ENCODE results near the gene EVA1B.

DNA sequence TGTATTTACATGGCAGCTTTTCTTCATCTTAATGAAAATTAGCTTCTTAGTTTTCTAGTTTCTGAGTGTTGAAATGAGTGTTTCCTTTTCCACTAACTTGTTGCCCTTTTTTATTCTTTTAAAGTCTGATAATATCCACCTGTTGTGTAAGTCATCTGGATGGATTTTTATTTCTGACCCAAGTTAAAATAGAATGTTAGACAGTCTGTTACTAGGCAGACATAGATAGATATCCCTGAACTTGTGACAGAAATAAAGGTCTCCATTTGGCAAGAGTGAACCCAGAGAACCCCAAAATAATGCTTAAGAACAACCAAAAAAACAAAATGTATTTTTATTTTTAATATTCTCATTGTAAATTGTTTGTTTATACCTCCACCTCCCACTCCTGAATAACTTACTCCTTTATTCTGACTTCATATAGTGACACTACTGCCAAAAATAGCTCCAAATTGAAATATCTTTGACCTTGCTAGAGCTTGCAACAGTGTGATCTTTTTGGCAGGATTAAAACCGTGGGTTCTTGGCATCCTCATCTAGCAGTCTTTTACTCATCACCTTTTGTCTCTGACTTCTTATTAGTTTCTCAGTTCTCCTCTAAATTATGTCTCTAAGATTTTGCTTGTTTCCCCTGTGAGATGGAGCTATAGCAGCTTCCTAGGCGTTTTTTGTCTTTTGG, 44.2 kb downstream of the EVA1B start:
- TF ChIP-seq, protein P1, sequence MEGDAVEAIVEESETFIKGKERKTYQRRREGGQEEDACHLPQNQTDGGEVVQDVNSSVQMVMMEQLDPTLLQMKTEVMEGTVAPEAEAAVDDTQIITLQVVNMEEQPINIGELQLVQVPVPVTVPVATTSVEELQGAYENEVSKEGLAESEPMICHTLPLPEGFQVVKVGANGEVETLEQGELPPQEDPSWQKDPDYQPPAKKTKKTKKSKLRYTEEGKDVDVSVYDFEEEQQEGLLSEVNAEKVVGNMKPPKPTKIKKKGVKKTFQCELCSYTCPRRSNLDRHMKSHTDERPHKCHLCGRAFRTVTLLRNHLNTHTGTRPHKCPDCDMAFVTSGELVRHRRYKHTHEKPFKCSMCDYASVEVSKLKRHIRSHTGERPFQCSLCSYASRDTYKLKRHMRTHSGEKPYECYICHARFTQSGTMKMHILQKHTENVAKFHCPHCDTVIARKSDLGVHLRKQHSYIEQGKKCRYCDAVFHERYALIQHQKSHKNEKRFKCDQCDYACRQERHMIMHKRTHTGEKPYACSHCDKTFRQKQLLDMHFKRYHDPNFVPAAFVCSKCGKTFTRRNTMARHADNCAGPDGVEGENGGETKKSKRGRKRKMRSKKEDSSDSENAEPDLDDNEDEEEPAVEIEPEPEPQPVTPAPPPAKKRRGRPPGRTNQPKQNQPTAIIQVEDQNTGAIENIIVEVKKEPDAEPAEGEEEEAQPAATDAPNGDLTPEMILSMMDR (IDR thresholded peaks at IDR 0.05 in 2 of 3, conservative IDR thresholded peaks at IDR 0.05 in 1 of 3; ENCODE audit: borderline replicate concordance in 1 of 3, insufficient read depth in 1 of 3, low read depth in 2 of 3, low read length in 2 of 3) = no peak
- TF ChIP-seq EZH2 (IDR thresholded peaks at IDR 0.05) = no peak
- TF ChIP-seq EZH2phosphoT487 (IDR thresholded peaks at IDR 0.05; ENCODE audit: borderline replicate concordance) = no peak
- TF ChIP-seq REST (IDR thresholded peaks at IDR 0.05; ENCODE audit: low read depth) = no peak
